ENCODE measurements around the gene TUBA3D. TPM values are rescaled to one million over a fixed set of nuclear protein-coding genes. Genes with fewer than 3 reads are reported as not detected.
"Not testable (repeated sequence)": the region's sequence is repeated elsewhere in the genome, so short reads cannot be mapped to it uniquely, and the experiment has no call there.

TUBA3D gene
- total and polyA plus RNA-seq, 9 donors = 0.11 to 0.63 (median 0.45) TPM; not detected in 1

- H3K27me3 ChIP-seq (ENCODE audit: control insufficient read depth, insufficient read depth, low read length); H3K4me1 ChIP-seq (ENCODE audit: control insufficient read depth, insufficient read depth, low read length); H3K4me3 ChIP-seq (ENCODE audit: low read length); H3K9me3 ChIP-seq (replicated peaks; ENCODE audit: control insufficient read depth, low read depth, low read length); DNase-seq; H3K27ac ChIP-seq (ENCODE audit: low read length); H3K36me3 ChIP-seq (ENCODE audit: control insufficient read depth, insufficient read depth, low read length): not testable (repeated sequence)
- WGBS (ENCODE audit: insufficient coverage) = 95% methylated on average over 13 of the region's 19 CpGs
These were observed 6.7 kb downstream of the TUBA3D start for GRCh38 chr2:131482506-131483155.

- H3K36me3 ChIP-seq (ENCODE audit: control insufficient read depth, insufficient read depth, low read length); H3K9me3 ChIP-seq (replicated peaks; ENCODE audit: control insufficient read depth, low read depth, low read length); H3K27me3 ChIP-seq (ENCODE audit: control insufficient read depth, insufficient read depth, low read length); H3K4me3 ChIP-seq (ENCODE audit: low read length); DNase-seq; H3K4me1 ChIP-seq (ENCODE audit: control insufficient read depth, insufficient read depth, low read length); H3K27ac ChIP-seq (ENCODE audit: low read length): not testable (repeated sequence)
- WGBS (ENCODE audit: insufficient coverage) = 92% methylated on average over 17 of the region's 24 CpGs
These were observed 8.3 kb downstream of the TUBA3D start for GRCh38 chr2:131483981-131484820.

DNA sequence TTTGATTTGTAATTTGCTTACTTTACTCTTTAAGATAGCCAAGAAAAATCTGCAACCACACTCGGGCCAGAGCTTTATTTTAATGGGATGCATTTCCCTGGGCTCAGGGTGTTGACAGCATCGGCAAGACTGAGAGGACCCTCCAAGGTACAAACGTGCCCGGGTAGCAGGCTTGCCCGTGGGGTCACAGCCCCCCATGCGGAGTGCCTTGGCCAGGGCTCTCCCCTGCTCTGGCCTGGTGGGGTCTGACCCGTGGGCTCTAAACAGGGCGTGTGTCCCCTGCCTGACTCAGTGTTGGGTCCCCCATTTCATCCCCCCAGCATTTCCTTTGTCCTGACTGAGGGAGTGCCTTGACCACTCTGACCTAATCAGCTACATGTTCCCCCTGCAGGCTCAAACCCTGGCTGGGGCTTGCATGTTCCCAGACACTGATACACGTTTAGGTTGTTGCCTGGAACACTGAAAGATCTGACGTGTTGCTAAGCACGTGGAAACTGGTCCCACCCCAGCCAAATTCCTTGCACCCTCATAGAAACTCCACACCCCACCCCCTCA lies 9.1 kb downstream of the TUBA3D start:
- DNase-seq; H3K27ac ChIP-seq (ENCODE audit: low read length); H3K4me3 ChIP-seq (ENCODE audit: low read length); H3K9me3 ChIP-seq (replicated peaks; ENCODE audit: control insufficient read depth, low read depth, low read length); H3K27me3 ChIP-seq (ENCODE audit: control insufficient read depth, insufficient read depth, low read length); H3K36me3 ChIP-seq (ENCODE audit: control insufficient read depth, insufficient read depth, low read length); H3K4me1 ChIP-seq (ENCODE audit: control insufficient read depth, insufficient read depth, low read length): not testable (repeated sequence)
- WGBS (ENCODE audit: insufficient coverage) = 80% methylated on average over 8 of the region's 11 CpGs

GRCh38 chr2:131486201-131486902 lies 10.4 kb downstream of the TUBA3D start:
- H3K36me3 ChIP-seq (ENCODE audit: control insufficient read depth, insufficient read depth, low read length); H3K4me3 ChIP-seq (ENCODE audit: low read length); H3K9me3 ChIP-seq (replicated peaks; ENCODE audit: control insufficient read depth, low read depth, low read length); H3K27me3 ChIP-seq (ENCODE audit: control insufficient read depth, insufficient read depth, low read length); H3K27ac ChIP-seq (ENCODE audit: low read length); DNase-seq: not testable (repeated sequence)
- peaks cover 12% of the 10 kb centered on the region for H3K4me1 ChIP-seq (ENCODE audit: control insufficient read depth, insufficient read depth, low read length)
- WGBS (ENCODE audit: insufficient coverage) = 80% methylated on average over 10 of the region's 14 CpGs

DNA sequence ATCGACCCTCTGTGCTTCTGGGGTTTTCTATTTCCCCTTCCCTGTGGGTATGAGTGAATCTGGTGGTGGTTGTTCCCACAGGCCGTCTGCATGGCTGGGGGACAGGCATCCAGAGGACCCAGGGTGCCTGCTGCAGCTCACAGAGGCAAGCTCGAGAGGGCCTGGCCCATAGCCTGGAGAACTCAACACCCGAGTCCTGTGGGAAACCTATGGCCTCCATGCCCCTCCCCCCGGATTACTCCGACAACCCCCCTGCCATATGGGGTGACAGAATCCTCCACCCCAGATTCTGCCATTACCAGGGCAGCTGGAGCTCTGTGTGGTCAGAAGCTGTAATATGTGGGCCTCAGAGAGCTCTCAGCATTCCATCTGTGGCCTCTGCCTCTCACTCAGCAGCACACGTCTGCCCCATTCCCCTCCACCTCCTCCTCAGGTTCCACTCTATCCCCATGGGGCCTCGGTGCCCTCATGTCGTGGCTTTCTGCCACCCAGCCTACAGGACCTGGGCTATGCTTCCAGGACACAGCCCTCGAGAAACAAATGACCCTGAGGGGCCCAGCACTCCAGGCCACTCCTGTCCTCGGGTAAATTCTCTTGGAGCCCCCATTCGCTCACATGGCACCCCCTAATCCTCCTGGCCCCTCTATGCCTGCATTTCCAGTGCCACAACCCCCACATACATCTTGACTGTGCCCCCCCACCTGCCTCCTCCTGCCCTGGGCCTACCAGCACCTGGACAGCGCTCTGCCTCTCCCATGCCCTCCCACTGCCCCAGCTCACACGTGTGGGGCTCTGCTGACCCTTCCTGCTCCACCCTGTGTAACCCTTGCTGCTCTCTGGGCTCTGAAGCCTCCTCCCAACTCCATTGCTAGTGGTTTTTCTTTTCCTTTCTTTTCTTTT lies 12.6 kb downstream of the TUBA3D start:
- H3K27ac ChIP-seq (ENCODE audit: low read length) = no peak overlapping the region
- peaks cover 13% of the 10 kb centered on the region for H3K4me1 ChIP-seq (ENCODE audit: control insufficient read depth, insufficient read depth, low read length)
- peaks cover 7% of the 10 kb centered on the region for H3K36me3 ChIP-seq (ENCODE audit: control insufficient read depth, insufficient read depth, low read length)
- WGBS (ENCODE audit: insufficient coverage) = 77% methylated on average over 8 of the region's 14 CpGs
- no peaks in the 10 kb centered on the region for H3K27me3 ChIP-seq (ENCODE audit: control insufficient read depth, insufficient read depth, low read length)
- no peak overlapping the region for H3K4me3 ChIP-seq (ENCODE audit: low read length)
- peak; percentile 8 for DNase-seq
- H3K9me3 ChIP-seq (replicated peaks; ENCODE audit: control insufficient read depth, low read depth, low read length) = no peaks in the 10 kb centered on the region

DNA sequence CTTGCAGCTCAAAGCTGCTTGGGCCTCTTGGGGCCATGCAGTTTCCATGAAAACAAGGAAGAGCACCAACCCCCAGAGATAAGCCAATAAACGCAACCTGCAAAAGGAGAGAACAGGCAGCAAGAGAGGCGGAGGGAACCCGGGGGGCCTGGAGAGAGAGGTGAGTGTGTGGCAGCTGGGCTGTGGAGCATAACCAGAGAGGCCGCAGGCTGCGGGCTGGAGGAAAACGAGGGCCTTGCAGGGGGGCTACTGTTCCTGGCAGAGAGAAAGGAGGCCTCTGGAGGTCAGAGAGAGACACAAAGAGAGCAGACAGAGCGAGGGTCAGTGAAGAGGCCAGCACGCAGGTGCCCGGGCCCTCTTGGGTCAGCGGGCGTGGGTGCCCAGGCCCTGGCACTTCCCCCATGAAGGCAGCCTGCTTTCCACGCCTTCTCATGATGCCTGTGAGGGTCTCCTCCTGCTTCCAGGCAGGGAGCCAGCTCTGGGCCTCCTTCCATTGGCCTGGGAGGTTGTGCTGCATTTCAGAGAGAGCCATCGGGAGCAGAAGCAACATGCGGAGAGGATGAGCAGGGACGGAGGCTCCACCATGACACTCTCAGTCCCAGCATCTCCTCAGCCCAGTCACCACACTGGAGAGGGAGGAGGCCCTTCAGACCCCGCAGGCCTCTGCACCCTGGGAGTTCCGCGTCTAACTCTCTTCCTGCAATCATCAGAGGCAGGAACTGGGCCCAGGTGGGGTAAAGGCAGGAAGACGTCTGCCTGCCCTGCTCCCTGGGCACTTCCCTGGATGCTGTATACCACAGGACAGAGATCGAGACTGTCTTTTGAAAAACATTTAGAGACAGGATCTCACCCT lies 14.9 kb downstream of the TUBA3D start:
- not testable (repeated sequence) for H3K27me3 ChIP-seq (ENCODE audit: control insufficient read depth, insufficient read depth, low read length); H3K9me3 ChIP-seq (replicated peaks; ENCODE audit: control insufficient read depth, low read depth, low read length); H3K36me3 ChIP-seq (ENCODE audit: control insufficient read depth, insufficient read depth, low read length)
- H3K4me1 ChIP-seq (ENCODE audit: control insufficient read depth, insufficient read depth, low read length) = peaks cover 22% of the 10 kb centered on the region
- peak overlapping the region; percentile 7 for H3K27ac ChIP-seq (ENCODE audit: low read length)
- H3K4me3 ChIP-seq (ENCODE audit: low read length) = peak overlapping the region; percentile 33
- peak; percentile 73 for DNase-seq
- 34% methylated on average over 12 of the region's 20 CpGs for WGBS (ENCODE audit: insufficient coverage)

GRCh38 chr2:131491469-131491836 lies 15.5 kb downstream of the TUBA3D start:
- Histone ChIP-seq H3K4me3 (ENCODE audit: low read length) (peak overlapping the region; percentile 33), H3K27ac (ENCODE audit: low read length) (peak overlapping the region; percentile 7), H3K4me1 (ENCODE audit: control insufficient read depth, insufficient read depth, low read length) (peaks cover 22% of the 10 kb centered on the region)
- not testable (repeated sequence) for DNase-seq; H3K27me3 ChIP-seq (ENCODE audit: control insufficient read depth, insufficient read depth, low read length); H3K36me3 ChIP-seq (ENCODE audit: control insufficient read depth, insufficient read depth, low read length); H3K9me3 ChIP-seq (replicated peaks; ENCODE audit: control insufficient read depth, low read depth, low read length)
- WGBS (ENCODE audit: insufficient coverage) = 29% methylated on average over 5 of the region's 22 CpGs

DNA sequence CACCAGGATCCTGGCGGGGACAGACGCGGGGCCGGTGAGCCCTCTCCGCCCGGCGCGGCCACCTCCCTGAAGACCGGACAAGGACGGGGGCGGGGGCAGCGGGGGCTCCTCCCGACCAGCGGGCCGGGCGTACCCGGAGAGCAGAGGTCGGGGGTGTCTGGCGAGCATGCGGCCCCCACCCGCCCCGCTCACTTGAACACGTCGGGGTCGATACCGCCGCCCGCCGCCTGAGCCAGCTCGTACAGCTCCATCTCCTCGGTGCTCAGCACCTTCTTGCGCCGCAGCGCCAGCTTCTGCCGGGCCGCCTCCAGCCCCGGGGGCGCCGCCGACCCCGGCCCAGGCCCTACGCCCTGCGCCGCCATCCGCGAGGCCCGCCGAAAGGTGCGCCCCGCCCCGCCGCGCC lies 16.1 kb downstream of the TUBA3D start, which contains the start of gene MZT2A:
TSS of gene MZT2A (minus strand) at position 383 of the 403 bp plus-strand sequence. CDS start at position 362, 21 bp downstream.
- peak within 1 kb of the TSS; percentile 78 for H3K4me3 ChIP-seq (ENCODE audit: low read length)
- not testable (repeated sequence) for H3K27me3 ChIP-seq (ENCODE audit: control insufficient read depth, insufficient read depth, low read length); DNase-seq; H3K36me3 ChIP-seq (ENCODE audit: control insufficient read depth, insufficient read depth, low read length); H3K9me3 ChIP-seq (replicated peaks; ENCODE audit: control insufficient read depth, low read depth, low read length)
- under 1% methylated on average over 53 of the region's 53 CpGs for WGBS (ENCODE audit: insufficient coverage)
- peaks cover 22% of the 10 kb centered on the region for H3K4me1 ChIP-seq (ENCODE audit: control insufficient read depth, insufficient read depth, low read length)
- H3K27ac ChIP-seq (ENCODE audit: low read length) = peak within 1 kb of the TSS; percentile 90
